Peyer's patch (tissue), 4 donors: ENCODE results near the gene SV2B.

Experiments used
- POLR2A ChIP-seq, 2 donors: fragments of 450-650 bp; IDR thresholded peaks; one replicate each; pipeline ENCODE4 v1.5.1; 2017; ENCODE audit warnings: antibody characterized with exemption in 2 of 2, mild to moderate bottlenecking in 2 of 2, moderate library complexity in 2 of 2
- TF ChIP-seq, protein P1 (sequence below), 6 experiments: fragments of 450-650 bp in 4 of 6; fragments of 200-600 bp in 2 of 6; sonication (generic) in 1 of 6; IDR thresholded peaks; one replicate each; pipeline ENCODE4 v1.5.1; 2017 to 2019; ENCODE audit warnings: antibody characterized with exemption in 6 of 6, mild to moderate bottlenecking in 3 of 6, moderate library complexity in 1 of 6

- no peak for TF ChIP-seq POLR2A (IDR thresholded peaks at IDR 0.05)
- TF ChIP-seq, protein P1, sequence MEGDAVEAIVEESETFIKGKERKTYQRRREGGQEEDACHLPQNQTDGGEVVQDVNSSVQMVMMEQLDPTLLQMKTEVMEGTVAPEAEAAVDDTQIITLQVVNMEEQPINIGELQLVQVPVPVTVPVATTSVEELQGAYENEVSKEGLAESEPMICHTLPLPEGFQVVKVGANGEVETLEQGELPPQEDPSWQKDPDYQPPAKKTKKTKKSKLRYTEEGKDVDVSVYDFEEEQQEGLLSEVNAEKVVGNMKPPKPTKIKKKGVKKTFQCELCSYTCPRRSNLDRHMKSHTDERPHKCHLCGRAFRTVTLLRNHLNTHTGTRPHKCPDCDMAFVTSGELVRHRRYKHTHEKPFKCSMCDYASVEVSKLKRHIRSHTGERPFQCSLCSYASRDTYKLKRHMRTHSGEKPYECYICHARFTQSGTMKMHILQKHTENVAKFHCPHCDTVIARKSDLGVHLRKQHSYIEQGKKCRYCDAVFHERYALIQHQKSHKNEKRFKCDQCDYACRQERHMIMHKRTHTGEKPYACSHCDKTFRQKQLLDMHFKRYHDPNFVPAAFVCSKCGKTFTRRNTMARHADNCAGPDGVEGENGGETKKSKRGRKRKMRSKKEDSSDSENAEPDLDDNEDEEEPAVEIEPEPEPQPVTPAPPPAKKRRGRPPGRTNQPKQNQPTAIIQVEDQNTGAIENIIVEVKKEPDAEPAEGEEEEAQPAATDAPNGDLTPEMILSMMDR (IDR thresholded peaks at IDR 0.05): no peak
Measured at GRCh38 chr15:91320101-91320500, 220.0 kb downstream of the SV2B start.
